Measurements from ENCODE around the gene PTPN23. TPM values are rescaled to one million over a fixed set of nuclear protein-coding genes. Genes with fewer than 3 reads are reported as not detected.

Gene PTPN23, protein sequence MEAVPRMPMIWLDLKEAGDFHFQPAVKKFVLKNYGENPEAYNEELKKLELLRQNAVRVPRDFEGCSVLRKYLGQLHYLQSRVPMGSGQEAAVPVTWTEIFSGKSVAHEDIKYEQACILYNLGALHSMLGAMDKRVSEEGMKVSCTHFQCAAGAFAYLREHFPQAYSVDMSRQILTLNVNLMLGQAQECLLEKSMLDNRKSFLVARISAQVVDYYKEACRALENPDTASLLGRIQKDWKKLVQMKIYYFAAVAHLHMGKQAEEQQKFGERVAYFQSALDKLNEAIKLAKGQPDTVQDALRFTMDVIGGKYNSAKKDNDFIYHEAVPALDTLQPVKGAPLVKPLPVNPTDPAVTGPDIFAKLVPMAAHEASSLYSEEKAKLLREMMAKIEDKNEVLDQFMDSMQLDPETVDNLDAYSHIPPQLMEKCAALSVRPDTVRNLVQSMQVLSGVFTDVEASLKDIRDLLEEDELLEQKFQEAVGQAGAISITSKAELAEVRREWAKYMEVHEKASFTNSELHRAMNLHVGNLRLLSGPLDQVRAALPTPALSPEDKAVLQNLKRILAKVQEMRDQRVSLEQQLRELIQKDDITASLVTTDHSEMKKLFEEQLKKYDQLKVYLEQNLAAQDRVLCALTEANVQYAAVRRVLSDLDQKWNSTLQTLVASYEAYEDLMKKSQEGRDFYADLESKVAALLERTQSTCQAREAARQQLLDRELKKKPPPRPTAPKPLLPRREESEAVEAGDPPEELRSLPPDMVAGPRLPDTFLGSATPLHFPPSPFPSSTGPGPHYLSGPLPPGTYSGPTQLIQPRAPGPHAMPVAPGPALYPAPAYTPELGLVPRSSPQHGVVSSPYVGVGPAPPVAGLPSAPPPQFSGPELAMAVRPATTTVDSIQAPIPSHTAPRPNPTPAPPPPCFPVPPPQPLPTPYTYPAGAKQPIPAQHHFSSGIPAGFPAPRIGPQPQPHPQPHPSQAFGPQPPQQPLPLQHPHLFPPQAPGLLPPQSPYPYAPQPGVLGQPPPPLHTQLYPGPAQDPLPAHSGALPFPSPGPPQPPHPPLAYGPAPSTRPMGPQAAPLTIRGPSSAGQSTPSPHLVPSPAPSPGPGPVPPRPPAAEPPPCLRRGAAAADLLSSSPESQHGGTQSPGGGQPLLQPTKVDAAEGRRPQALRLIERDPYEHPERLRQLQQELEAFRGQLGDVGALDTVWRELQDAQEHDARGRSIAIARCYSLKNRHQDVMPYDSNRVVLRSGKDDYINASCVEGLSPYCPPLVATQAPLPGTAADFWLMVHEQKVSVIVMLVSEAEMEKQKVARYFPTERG (N-terminal part only)
- total RNA-seq = 10 to 100 TPM; 34.3 to 49.6 (median 37.8) TPM

DNA sequence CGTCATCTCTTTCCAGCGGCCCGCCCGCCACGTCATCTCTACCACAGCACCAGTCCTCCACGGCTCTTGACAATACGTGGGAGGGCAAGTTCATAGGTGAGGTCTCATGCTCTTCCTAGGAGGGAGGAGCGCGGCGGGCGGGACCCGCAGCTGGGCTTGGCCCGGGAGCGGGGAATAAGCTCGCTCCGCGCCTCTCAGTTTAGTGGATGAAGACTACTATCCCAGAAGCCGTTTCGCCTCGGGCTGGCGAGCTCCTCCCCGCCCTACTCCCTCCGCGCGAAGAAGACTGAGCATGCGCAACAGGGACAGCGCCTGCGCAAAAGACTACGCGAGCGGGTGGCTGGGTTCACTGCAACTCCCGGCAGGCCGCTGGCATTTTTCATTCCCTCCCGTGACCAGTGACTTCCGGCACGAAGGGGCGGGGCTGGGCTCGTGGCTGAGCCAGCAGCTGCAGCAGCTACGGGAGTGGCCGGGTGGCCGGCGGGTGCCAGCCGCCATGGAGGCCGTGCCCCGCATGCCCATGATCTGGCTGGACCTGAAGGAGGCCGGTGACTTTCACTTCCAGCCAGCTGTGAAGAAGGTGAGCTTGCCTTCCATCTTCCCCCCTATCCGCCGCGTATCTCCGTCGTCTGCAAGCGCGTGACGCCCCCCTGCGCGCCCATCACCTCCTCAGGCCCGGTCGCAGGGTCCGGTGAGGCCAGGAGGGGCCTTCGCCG is at the start of gene PTPN23:
Gene PTPN23, plus strand, starts transcription at position 421 of the 716 bp plus-strand sequence. Its CDS starts 76 bp downstream, at position 497.
- 1% methylated on average over 47 to 50 of the region's 61 CpGs for WGBS, 2 donors
- peak within 1 kb of the TSS; percentile 94 for H3K4me3 ChIP-seq (ENCODE audit: low read depth, poor library complexity, severe bottlenecking)
- peak; percentile 99 to 100 for DNase-seq (ENCODE audit: low spot score in 2 of 2)
- intact Hi-C loops (cut with DNase I; ENCODE audit: low total_unique reads) = no loop called here
- TF ChIP-seq POLR2A (IDR thresholded peaks at IDR 0.05) = peak in 1 of 2 donors; percentile 63
- TF ChIP-seq, protein P1, sequence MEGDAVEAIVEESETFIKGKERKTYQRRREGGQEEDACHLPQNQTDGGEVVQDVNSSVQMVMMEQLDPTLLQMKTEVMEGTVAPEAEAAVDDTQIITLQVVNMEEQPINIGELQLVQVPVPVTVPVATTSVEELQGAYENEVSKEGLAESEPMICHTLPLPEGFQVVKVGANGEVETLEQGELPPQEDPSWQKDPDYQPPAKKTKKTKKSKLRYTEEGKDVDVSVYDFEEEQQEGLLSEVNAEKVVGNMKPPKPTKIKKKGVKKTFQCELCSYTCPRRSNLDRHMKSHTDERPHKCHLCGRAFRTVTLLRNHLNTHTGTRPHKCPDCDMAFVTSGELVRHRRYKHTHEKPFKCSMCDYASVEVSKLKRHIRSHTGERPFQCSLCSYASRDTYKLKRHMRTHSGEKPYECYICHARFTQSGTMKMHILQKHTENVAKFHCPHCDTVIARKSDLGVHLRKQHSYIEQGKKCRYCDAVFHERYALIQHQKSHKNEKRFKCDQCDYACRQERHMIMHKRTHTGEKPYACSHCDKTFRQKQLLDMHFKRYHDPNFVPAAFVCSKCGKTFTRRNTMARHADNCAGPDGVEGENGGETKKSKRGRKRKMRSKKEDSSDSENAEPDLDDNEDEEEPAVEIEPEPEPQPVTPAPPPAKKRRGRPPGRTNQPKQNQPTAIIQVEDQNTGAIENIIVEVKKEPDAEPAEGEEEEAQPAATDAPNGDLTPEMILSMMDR (IDR thresholded peaks at IDR 0.05) = no peak

- 69 to 70% methylated on average over 3 of the region's 3 CpGs for WGBS, 2 donors
- TF ChIP-seq POLR2A (IDR thresholded peaks at IDR 0.05) = no peak
- TF ChIP-seq, protein P1 (IDR thresholded peaks at IDR 0.05) = no peak
- intact Hi-C loops (cut with DNase I; ENCODE audit: low total_unique reads) = no loop called here
- DNase-seq (ENCODE audit: low spot score in 2 of 2) = no peak
- H3K4me3 ChIP-seq (ENCODE audit: low read depth, poor library complexity, severe bottlenecking) = no peak overlapping the region
Measured at GRCh38 chr3:47333907-47334306, 46.9 kb upstream of the PTPN23 start.

DNA sequence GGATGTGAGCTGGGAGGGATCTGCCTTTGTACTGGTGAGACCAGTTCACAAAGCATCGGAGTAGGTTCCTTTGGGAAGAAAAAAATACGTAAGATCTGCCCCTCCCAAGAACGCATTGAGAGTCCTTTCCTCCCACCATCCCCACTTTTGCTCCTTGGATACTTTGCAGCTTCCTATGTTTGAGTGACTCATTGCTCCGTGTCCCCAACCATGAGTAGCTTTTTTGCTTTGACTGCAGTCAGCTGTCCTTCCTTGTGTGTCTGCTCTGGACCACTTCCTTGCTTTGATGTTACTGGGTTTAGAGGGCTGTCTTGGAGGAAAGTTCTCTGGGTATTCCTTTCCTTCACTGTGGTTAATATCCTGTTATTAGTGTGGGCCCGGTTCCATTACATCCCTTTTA is 43.2 kb upstream of the PTPN23 start:
- TF ChIP-seq, protein P1 (IDR thresholded peaks at IDR 0.05) = no peak
- TF ChIP-seq POLR2A (IDR thresholded peaks at IDR 0.05) = no peak
- DNase-seq (ENCODE audit: low spot score in 2 of 2) = no peak
- no peak overlapping the region for H3K4me3 ChIP-seq (ENCODE audit: low read depth, poor library complexity, severe bottlenecking)
- intact Hi-C loops (cut with DNase I; ENCODE audit: low total_unique reads) = no loop called here
- 85 to 91% methylated on average over 5 of the region's 5 CpGs for WGBS, 2 donors

DNA sequence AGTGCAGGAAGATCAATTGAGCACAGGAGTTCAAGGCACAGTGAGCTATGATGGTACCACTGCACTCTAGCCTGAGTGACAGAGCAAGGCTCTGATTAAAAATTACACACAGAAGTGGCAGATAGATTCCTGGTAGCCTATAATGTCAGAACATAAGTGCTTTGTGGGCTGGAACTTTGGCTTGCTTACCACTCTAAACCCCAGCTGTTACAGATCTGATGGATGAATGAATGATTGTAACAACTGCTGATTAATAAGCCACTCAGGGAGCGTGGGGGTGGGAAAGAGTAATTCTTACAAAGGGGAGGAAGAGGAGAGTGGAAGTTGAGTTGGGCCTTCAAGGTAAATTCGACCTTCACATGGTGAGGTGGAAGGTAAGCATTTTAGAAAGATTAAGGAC is 40.9 kb upstream of the PTPN23 start:
- WGBS, 2 donors = 97 to 98% methylated on average over 2 of the region's 2 CpGs
- TF ChIP-seq, protein P1 (IDR thresholded peaks at IDR 0.05) = no peak
- no peak for TF ChIP-seq POLR2A (IDR thresholded peaks at IDR 0.05)
- intact Hi-C loops (cut with DNase I; ENCODE audit: low total_unique reads) = no loop called here
- H3K4me3 ChIP-seq (ENCODE audit: low read depth, poor library complexity, severe bottlenecking) = no peak overlapping the region
- DNase-seq (ENCODE audit: low spot score in 2 of 2) = no peak

GRCh38 chr3:47340866-47341265 is 40.0 kb upstream of the PTPN23 start:
- H3K4me3 ChIP-seq (ENCODE audit: low read depth, poor library complexity, severe bottlenecking) = no peak overlapping the region
- 87 to 88% methylated on average over 2 of the region's 2 CpGs for WGBS, 2 donors
- DNase-seq (ENCODE audit: low spot score in 2 of 2) = no peak
- TF ChIP-seq, protein P1 (IDR thresholded peaks at IDR 0.05) = no peak
- no peak for TF ChIP-seq POLR2A (IDR thresholded peaks at IDR 0.05)
- intact Hi-C loops (cut with DNase I; ENCODE audit: low total_unique reads) = no loop called here

Data from lower leg skin (tissue), 4 donors.